GM18873 (cell line): ENCODE data around the gene BGLAP.

ENCODE experiments used
- ATAC-seq: cut with Tn5 transposase; IDR thresholded peaks from one replicate; pipeline ENCODE4 v1.9.1; 2021; ENCODE audit warnings: mild to moderate bottlenecking, moderate library complexity, moderate number of reproducible peaks; ENCODE audit not compliant: unreplicated experiment, low FRiP score

Gene BGLAP

DNA sequence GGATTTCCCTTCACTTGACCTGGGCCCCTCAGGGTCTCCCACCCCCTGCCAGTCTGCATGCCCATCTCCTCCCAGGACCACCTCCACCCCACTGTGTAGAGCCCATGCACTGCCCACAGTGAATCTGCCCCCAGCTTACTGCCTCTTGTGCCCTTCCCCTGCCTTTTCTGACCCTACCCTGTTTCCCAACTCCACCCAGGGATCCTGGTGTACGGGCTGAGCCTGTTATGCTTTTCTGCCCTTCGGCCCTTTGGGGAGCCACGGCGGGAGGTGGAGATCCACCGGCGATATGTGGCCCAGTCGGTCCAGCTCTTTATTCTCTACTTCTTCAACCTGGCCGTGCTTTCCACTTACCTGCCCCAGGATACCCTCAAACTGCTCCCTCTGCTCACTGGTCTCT is 44.1 kb downstream of the BGLAP start:
- ATAC-seq, result no peak

- no peak for ATAC-seq
These were observed 47.9 kb downstream of the BGLAP start for GRCh38 chr1:156289857-156290256.

GRCh38 chr1:156291226-156292061 is 49.5 kb downstream of the BGLAP start:
- no peak for ATAC-seq
